Trophoblast cell (in vitro differentiated cells and primary cell): Measurements from ENCODE around the gene MPHOSPH8.
A peak's percentile ranks its signal among the peaks of the same experiment; 100 is the strongest.

Source experiments
- DNase-seq, 2 donors: peaks; one replicate each; pipeline ENCODE4 v3.0.0-alpha.2; 2016
- H2AFZ ChIP-seq: 2 replicates; pipeline ENCODE4 v1.6.1; 2013; ENCODE audit warnings: low read length, moderate library complexity, mild to moderate bottlenecking; ENCODE audit not compliant: insufficient read depth, poor library complexity
- H2AK5ac ChIP-seq: 2 replicates; pipeline ENCODE4 v1.6.1; 2013; ENCODE audit warnings: mild to moderate bottlenecking, low read length
- H2BK120ac ChIP-seq: 2 replicates; pipeline ENCODE4 v1.6.1; 2013; ENCODE audit warnings: low read length, mild to moderate bottlenecking, moderate library complexity; ENCODE audit not compliant: insufficient read depth, poor library complexity
- H2BK12ac ChIP-seq: 2 replicates; pipeline ENCODE4 v1.6.1; 2013; ENCODE audit warnings: mild to moderate bottlenecking, low read length, moderate library complexity
- H2BK5ac ChIP-seq: 2 replicates; pipeline ENCODE4 v1.6.1; 2013; ENCODE audit warnings: low read length, low read depth, moderate library complexity, mild to moderate bottlenecking; ENCODE audit not compliant: poor library complexity
- H3K14ac ChIP-seq: 2 replicates; pipeline ENCODE4 v1.6.1; 2013; ENCODE audit warnings: mild to moderate bottlenecking, low read length
- H3K18ac ChIP-seq: 2 replicates; pipeline ENCODE4 v1.6.1; 2013; ENCODE audit warnings: mild to moderate bottlenecking, low read length
- H3K23ac ChIP-seq: 2 replicates; pipeline ENCODE4 v1.6.1; 2013; ENCODE audit warnings: low read length
- H3K27ac ChIP-seq: 2 replicates; pipeline ENCODE4 v1.5.1; 2013; ENCODE audit warnings: low read depth, mild to moderate bottlenecking, inconsistent platforms, low read length, moderate library complexity
- H3K27me3 ChIP-seq: 2 replicates; pipeline ENCODE4 v1.6.1; 2013; ENCODE audit warnings: inconsistent platforms, mild to moderate bottlenecking, low read length, moderate library complexity; ENCODE audit not compliant: insufficient read depth
- H3K36me3 ChIP-seq, 2 experiments: 1 replicate in 1 of 2; 2 replicates in 1 of 2; pipeline ENCODE4 v1.6.1; 2013; ENCODE audit warnings: low read length in 2 of 2, mild to moderate bottlenecking in 2 of 2, moderate library complexity in 1 of 2; ENCODE audit not compliant: insufficient read depth in 2 of 2, control insufficient read depth in 1 of 2
- H3K4ac ChIP-seq: 2 replicates; pipeline ENCODE4 v1.6.1; 2013; ENCODE audit warnings: low read depth, mild to moderate bottlenecking, low read length, moderate library complexity
- H3K4me1 ChIP-seq, 2 experiments: 1 replicate in 1 of 2; 2 replicates in 1 of 2; pipeline ENCODE4 v1.6.1; 2013; ENCODE audit warnings: low read length in 2 of 2, mild to moderate bottlenecking in 2 of 2, moderate library complexity in 1 of 2; ENCODE audit not compliant: insufficient read depth in 2 of 2, control insufficient read depth in 1 of 2
- H3K4me2 ChIP-seq: 2 replicates; pipeline ENCODE4 v1.6.1; 2013; ENCODE audit warnings: inconsistent platforms, mild to moderate bottlenecking, low read length, moderate library complexity
- H3K4me3 ChIP-seq: 2 replicates; pipeline ENCODE4 v1.5.1; 2013; ENCODE audit warnings: mild to moderate bottlenecking, low read depth, low read length, inconsistent platforms
- H3K79me1 ChIP-seq: one replicate; pipeline ENCODE4 v1.6.1; 2013; ENCODE audit warnings: low read length
- H3K79me2 ChIP-seq: 2 replicates; pipeline ENCODE4 v1.6.1; 2013; ENCODE audit warnings: low read length, mild to moderate bottlenecking; ENCODE audit not compliant: control insufficient read depth, insufficient read depth, poor library complexity
- H3K9ac ChIP-seq: 2 replicates; pipeline ENCODE4 v1.6.1; 2013; ENCODE audit warnings: mild to moderate bottlenecking, low read length
- H3K9me3 ChIP-seq: 2 replicates; pipeline ENCODE4 v1.6.1; 2013; ENCODE audit warnings: low read depth, mild to moderate bottlenecking, control low read depth, inconsistent platforms, low read length; ENCODE audit not compliant: insufficient read depth
- H4K12ac ChIP-seq: 2 replicates; pipeline ENCODE4 v1.6.1; 2013; ENCODE audit warnings: low read depth, mild to moderate bottlenecking, low read length, moderate library complexity
- H4K8ac ChIP-seq: 2 replicates; pipeline ENCODE4 v1.6.1; 2013; ENCODE audit warnings: low read depth, mild to moderate bottlenecking, low read length, moderate library complexity
- H4K91ac ChIP-seq: one replicate; pipeline ENCODE4 v1.6.1; 2013; ENCODE audit warnings: low read depth, mild to moderate bottlenecking, low read length, moderate library complexity
- WGBS: extraction: QIAGEN DNeasy Blood & Tissue Kit; methylation state at CpG from one replicate; pipeline ENCODE4 v1.1.7; 2013; ENCODE audit warnings: missing lambda C conversion rate; ENCODE audit not compliant: insufficient read length, insufficient coverage; ENCODE audit errors: extremely low coverage; 5-methylcytosine and 5-hydroxymethylcytosine counted together

Gene MPHOSPH8

GRCh38 chr13:19672990-19673389 is 39.5 kb downstream of the MPHOSPH8 start:
- no peak overlapping the region for H2BK120ac ChIP-seq

GRCh38 chr13:19673473-19674430 is 40.3 kb downstream of the MPHOSPH8 start:
- Histone ChIP-seq H3K23ac (peak overlapping the region; percentile 78), H3K9me3 (no peaks in the 10 kb centered on the region), H2AK5ac (no peak overlapping the region), H3K4me2 (no peak overlapping the region), H3K14ac (no peak overlapping the region), H3K79me2 (no peaks in the 10 kb centered on the region), H2BK120ac (no peak overlapping the region), H3K18ac (no peak overlapping the region), H4K8ac (no peak overlapping the region), H3K4me1 (no peaks in the 10 kb centered on the region), H3K27me3 (no peaks in the 10 kb centered on the region), H3K27ac (no peak overlapping the region), H2AFZ (no peak overlapping the region), H3K79me1 (no peaks in the 10 kb centered on the region), H3K4ac (no peak overlapping the region), H4K12ac (no peak overlapping the region), H4K91ac (no peak overlapping the region), H2BK5ac (no peak overlapping the region), H2BK12ac (no peak overlapping the region), H3K36me3 (peaks cover 26 to 55% of the 10 kb centered on the region in 2 experiments), H3K9ac (peak overlapping the region; percentile 61), H3K4me3 (no peak overlapping the region)
- WGBS = no CpG with 5 or more reads among the region's 11 CpGs
- no peak for DNase-seq

More at GRCh38 chr13:19672990-19673389, 39.5 kb downstream of the MPHOSPH8 start:
- no peaks in the 10 kb centered on the region for H3K4me1 ChIP-seq
- DNase-seq = no peak
- H3K4me2 ChIP-seq = no peak overlapping the region
- H3K79me2 ChIP-seq = no peaks in the 10 kb centered on the region
- no peaks in the 10 kb centered on the region for H3K79me1 ChIP-seq
- H2AFZ ChIP-seq = no peak overlapping the region
- H4K12ac ChIP-seq = no peak overlapping the region
- no peak overlapping the region for H2BK12ac ChIP-seq
- no peak overlapping the region for H3K23ac ChIP-seq
- no peak overlapping the region for H2BK5ac ChIP-seq
- no peaks in the 10 kb centered on the region for H3K27me3 ChIP-seq
- WGBS = no CpG with 5 or more reads among the region's 5 CpGs
- H4K91ac ChIP-seq = no peak overlapping the region
- no peak overlapping the region for H2AK5ac ChIP-seq
- H4K8ac ChIP-seq = no peak overlapping the region
- no peak overlapping the region for H3K9ac ChIP-seq
- H3K14ac ChIP-seq = no peak overlapping the region
- no peak overlapping the region for H3K27ac ChIP-seq
- H3K18ac ChIP-seq = no peak overlapping the region
- H3K4me3 ChIP-seq = no peak overlapping the region
- no peak overlapping the region for H3K4ac ChIP-seq
- no peaks in the 10 kb centered on the region for H3K9me3 ChIP-seq
- H3K36me3 ChIP-seq = peaks cover 25 to 57% of the 10 kb centered on the region in 2 experiments

- peaks cover 17 to 49% of the 10 kb centered on the region in 2 experiments for H3K36me3 ChIP-seq
- no peak overlapping the region for H3K23ac ChIP-seq
- H2BK12ac ChIP-seq = no peak overlapping the region
- no peak overlapping the region for H2BK120ac ChIP-seq
- no peak overlapping the region for H4K91ac ChIP-seq
- no peaks in the 10 kb centered on the region for H3K4me1 ChIP-seq
- no peak overlapping the region for H2BK5ac ChIP-seq
- H3K14ac ChIP-seq = no peak overlapping the region
- no peak overlapping the region for H2AK5ac ChIP-seq
- no peaks in the 10 kb centered on the region for H3K79me1 ChIP-seq
- no peak overlapping the region for H3K9ac ChIP-seq
- H3K18ac ChIP-seq = no peak overlapping the region
- no peak overlapping the region for H3K4me3 ChIP-seq
- no CpG with 5 or more reads among the region's 10 CpGs for WGBS
- no peak overlapping the region for H3K27ac ChIP-seq
- no peak overlapping the region for H4K8ac ChIP-seq
- no peak for DNase-seq
- H3K79me2 ChIP-seq = no peaks in the 10 kb centered on the region
- no peaks in the 10 kb centered on the region for H3K9me3 ChIP-seq
- no peak overlapping the region for H2AFZ ChIP-seq
- H3K4me2 ChIP-seq = no peak overlapping the region
- H3K4ac ChIP-seq = no peak overlapping the region
- H4K12ac ChIP-seq = no peak overlapping the region
- H3K27me3 ChIP-seq = no peaks in the 10 kb centered on the region
Observed at GRCh38 chr13:19674898-19675297, 41.4 kb downstream of the MPHOSPH8 start.

GRCh38 chr13:19676168-19676567 is 42.7 kb downstream of the MPHOSPH8 start:
- Histone ChIP-seq H2AFZ (no peak overlapping the region), H4K91ac (no peak overlapping the region), H3K79me1 (no peaks in the 10 kb centered on the region), H2AK5ac (no peak overlapping the region), H3K9ac (no peak overlapping the region), H3K4me3 (no peak overlapping the region), H4K8ac (no peak overlapping the region), H4K12ac (no peak overlapping the region), H3K27ac (no peak overlapping the region), H3K79me2 (no peaks in the 10 kb centered on the region), H3K14ac (no peak overlapping the region), H2BK5ac (no peak overlapping the region), H2BK12ac (no peak overlapping the region), H3K4me2 (no peak overlapping the region), H3K4me1 (no peaks in the 10 kb centered on the region), H2BK120ac (no peak overlapping the region), H3K23ac (no peak overlapping the region), H3K4ac (no peak overlapping the region), H3K36me3 (peaks cover 15 to 43% of the 10 kb centered on the region in 2 experiments), H3K9me3 (no peaks in the 10 kb centered on the region), H3K27me3 (no peaks in the 10 kb centered on the region), H3K18ac (no peak overlapping the region)
- DNase-seq = no peak
- no CpG with 5 or more reads among the region's 3 CpGs for WGBS
